Stimulated activated CD8-positive, alpha-beta memory T cell treated with anti-CD3 and anti-CD28 coated beads, Interleukin-15, amount 100 ng/mL, for 24 hours (primary cell): ENCODE measurements around the gene CDH4.

Experiments used
- DNase-seq: peaks from one replicate; pipeline ENCODE4 v3.0.0-alpha.2; 2020; ENCODE audit warnings: low read depth

CDH4 gene

DNA sequence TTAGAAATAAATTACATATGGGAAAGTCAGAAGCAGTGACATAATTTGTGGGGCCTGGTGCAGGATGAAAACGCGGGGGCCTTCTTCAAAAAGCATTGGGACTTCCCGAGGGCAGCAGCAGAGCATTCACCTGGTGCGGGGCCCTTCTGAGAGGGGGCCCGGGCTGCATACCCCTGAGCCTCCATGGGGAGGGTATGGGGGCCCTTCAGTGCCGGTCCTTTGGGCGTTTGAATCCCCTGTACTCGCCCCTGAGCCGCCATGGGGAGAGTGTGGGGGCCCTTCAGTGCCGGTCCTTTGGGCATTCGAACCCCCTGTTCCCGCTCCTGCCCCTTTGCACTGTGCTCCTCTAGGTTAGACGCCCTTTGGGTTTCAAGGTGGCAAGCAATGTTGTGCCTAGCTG, 283.5 kb downstream of the CDH4 start:
- DNase-seq: no peak

DNA sequence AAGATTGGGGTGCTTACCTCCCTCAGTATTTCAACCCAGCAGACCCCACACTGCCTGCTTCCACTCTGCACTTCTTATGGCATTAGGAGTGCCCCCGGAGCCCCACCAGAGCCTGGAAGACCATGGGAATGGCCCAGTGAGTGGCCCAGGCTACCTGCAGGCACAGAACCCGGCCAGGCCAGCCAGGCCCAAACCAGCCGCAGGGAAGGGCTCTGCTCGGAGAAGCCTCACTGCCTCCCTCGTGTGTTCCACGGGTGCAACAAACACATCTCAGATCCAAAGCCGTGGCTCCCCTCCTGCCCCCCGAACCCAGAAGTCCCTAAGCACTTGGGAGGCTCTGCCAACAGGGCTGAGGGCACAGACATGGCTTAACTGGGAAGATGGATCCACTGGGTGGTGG, 283.9 kb downstream of the CDH4 start:
- no peak for DNase-seq

GRCh38 chr20:61536671-61537070, 284.6 kb downstream of the CDH4 start:
- DNase-seq: no peak

DNA sequence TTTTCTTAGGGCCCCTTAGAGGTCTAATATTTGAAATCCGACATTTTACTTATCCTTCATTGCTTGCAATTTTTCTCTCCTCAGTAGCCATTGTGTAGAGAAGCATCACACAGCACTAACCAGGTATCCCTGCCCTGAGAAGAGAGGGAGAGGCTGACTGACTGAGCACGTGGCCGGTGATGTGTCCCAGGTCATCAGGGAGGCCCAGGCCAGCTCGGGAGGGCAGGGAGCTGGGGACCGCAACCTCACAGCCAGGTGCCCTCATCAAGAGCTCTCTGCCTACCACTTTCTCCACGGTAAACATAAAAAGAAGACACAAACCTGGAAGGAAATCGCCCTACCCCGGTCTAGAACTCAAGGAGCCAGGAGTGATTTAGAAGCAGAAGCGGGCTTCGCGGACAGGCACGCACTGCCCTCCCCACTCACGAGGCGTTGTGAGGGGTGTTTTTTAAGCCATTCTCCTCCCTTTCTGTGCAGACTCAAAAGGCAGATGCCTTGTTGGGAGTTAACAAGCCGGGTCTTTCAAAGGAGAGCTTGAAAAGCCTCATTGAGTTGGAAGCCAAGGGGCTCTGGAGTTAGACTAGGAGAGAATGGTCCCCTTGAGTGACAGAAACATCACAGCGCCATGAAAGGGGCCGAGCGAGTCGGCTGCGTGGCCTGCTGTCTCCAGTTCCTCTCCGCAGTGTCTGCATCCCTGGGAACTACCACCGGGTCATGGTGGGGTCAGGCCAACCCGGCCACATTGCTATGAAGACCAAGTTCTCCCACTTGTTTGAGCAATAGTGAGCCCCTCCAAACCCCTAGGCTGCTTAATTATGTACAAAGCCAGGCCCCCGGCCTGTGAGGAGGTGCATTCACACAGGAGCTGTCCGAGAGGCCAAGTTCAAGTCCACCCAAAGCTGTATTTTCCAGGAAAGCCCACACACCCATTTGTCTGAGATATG, 285.4 kb downstream of the CDH4 start:
- no peak for DNase-seq

- DNase-seq: no peak
Observed at GRCh38 chr20:61538183-61538942, 286.3 kb downstream of the CDH4 start.

- DNase-seq: no peak
Observed at GRCh38 chr20:61538943-61539265, 286.8 kb downstream of the CDH4 start.

- no peak for DNase-seq
Observed at GRCh38 chr20:61539706-61540360, 287.8 kb downstream of the CDH4 start.

DNA sequence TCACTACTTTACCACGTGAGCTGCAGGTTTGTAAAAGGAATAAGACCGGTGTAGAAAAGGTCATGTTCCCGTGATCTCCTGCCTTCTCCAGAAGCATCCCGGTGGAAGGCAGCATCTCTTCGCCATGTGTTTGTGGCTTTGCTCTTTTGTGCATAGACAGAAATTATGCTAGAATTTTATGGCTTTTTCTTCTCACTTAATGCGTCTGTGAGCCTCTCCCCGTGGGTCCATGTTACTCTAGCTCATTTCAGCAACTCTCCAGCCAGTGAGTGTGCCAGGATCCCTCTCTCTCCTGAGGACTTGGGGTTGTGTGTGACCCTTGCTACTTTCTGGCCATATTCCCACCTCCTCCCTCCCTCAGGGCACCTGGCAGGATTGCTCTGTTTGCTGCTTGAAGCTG, 289.5 kb downstream of the CDH4 start:
- no peak for DNase-seq

GRCh38 chr20:61543086-61543485, 291.0 kb downstream of the CDH4 start:
- no peak for DNase-seq

GRCh38 chr20:61543931-61544745, 292.1 kb downstream of the CDH4 start:
- no peak for DNase-seq

DNA sequence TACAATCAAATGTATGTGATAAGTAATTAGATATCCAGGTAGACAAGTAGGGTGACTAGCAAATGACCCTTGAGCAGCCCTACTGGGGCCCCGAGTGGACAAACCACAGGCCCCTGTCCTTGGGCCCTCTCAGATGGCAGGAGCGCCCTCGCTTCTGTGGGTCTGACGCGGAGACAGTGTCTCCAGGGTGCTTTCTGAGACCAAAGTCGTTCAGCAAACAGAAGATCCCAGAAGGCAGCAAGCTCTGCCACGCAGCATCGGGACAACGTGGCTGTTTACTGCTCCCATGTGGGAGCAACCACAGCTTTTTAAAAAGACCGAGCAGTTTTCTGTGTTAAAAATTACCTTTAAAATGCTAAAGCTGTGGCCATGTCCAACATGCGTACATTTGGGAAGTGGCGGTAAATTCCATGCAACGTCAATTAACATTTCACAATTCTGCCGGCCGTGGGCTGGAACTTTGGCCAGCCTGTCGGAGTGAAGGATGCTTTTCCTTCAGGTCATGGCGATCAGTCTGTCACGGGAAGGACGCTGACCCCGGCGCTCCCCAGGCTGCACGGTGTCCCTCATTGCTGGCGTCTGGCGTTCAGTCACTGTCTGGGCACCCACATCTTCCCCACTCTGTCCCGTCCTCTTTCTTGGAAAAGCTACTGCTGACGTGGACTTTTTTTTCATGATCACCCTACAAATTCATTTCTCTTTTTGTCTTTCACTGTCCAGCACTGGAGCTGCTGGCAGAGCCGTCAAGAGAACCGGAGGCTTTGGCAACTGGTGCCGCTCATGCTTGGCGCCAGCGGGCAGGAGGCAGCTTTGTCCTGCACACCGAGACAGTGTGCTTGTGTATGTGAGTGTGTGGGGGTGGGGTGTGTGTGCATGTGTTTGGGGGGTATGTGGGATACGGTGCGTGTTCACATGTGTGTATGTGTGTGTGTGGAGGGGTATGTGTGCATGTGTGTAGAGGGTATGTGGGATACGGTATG, 293.1 kb downstream of the CDH4 start:
- no peak for DNase-seq

GRCh38 chr20:61546641-61547040, 294.6 kb downstream of the CDH4 start:
- DNase-seq: no peak

- no peak for DNase-seq
Observed at GRCh38 chr20:61548069-61548468, 296.0 kb downstream of the CDH4 start.

DNA sequence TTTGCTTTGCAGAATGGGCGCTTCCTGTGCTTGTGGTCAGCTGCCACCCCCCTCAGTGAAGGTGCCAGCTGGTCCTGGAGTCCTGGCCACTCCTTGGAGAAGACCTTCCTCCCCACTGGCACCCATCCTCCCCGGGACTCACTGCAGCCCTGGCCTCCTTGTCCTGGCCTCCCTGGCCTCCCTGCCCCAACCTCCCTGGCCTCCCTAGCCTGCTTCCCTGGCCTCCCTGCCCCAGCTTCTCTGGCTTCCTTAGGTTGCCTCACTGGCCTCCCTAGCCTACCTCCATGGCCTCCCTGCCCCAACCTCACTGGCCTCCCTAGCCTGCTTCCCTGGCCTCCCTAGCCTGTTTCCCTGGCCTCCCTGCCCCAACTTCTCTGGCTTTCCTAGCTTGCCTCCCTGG, 297.8 kb downstream of the CDH4 start:
- no peak for DNase-seq

- no peak for DNase-seq
Observed at GRCh38 chr20:61551401-61551800, 299.3 kb downstream of the CDH4 start.

DNA sequence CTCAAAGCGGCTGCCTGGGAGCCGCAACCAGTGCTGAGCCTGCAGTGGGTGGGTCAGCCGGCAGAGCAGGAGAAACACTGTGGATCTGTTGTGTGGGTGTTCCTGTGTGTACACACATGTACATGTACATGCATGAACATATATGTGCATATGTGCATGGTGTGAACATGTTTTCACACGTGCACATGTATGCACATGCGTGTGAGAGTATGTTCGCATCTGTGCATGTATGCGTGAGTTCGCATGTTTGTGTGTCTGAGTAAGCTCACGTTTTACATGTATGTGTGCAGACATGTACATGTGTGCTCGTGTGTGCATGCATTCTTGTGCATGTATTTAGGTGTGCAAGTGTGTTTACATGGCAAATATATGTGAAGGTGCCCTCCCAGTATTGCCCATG, 302.6 kb downstream of the CDH4 start:
- no peak for DNase-seq

DNA sequence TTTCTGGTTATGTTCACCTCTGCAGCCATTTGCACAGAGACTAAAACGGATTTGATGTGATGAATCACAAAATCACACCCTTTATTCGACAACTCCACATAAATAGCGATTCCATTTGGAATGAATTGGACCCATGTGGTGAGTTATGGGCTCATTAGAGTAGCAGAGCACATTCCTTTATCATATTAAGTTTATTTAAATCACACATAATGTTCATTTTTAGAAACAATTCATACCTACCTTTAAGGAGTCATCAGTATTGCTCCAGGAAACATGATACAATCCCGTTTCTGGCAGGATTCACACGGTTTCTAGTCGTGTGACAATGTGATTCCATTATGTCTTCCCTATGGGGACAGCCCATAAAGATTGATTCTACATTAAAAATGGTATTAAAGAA, 303.5 kb downstream of the CDH4 start:
- DNase-seq: no peak

DNA sequence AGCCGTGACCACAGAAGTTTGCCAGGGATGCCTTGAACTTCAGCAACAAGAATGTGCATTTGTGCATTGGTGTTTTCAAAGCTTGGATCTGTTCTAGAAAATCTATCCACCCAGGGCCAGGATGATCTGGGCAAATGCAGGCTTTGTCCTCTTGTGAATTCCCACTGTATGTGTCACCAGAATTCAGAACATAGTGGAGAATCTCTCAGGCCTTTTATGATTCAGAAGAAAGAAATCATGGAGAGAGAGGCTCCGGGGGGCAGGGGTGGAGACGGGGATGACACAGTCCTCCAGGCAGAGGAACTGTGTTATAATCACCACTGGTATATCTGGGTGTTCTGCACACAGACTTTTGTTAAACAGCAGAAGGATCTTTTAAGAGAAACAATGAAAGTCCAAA, 304.1 kb downstream of the CDH4 start:
- DNase-seq: no peak

- no peak for DNase-seq
Observed at GRCh38 chr20:61556673-61557072, 304.6 kb downstream of the CDH4 start.

DNA sequence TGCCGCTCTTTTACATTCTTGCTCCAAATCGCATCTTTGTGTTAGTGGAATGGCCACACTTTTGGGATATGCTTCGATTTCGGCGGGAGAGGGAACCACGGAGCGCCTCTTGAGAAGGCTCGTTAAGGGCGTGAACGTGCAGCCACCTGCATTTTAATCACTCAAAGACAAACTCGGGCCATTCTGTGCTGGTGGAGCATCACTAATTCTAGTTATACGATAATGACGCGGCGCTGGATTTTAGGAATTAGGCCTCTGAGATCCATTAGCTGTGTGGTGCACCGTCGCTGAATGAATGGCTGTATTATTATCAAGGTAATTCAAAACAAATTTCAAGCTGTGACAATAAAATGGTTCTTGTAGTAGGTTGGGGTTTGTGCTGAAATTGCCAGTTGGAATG, 305.6 kb downstream of the CDH4 start:
- no peak for DNase-seq

GRCh38 chr20:61558726-61559125, 306.7 kb downstream of the CDH4 start:
- no peak for DNase-seq
